K562 (cell line): ENCODE measurements around the gene DUOX2.

Experiments
- ATF7 ChIP-seq: fragments of 450-650 bp; IDR thresholded peaks from 2 replicates; pipeline ENCODE4 v1.7.1; 2014; ENCODE audit warnings: mild to moderate bottlenecking, moderate library complexity
- BRCA1 ChIP-seq, 2 experiments: fragments of 450-650 bp in 1 of 2; sonication (generic) in 1 of 2; formaldehyde crosslinking in 1 of 2; IDR thresholded peaks; 2 replicates each; pipeline versions ENCODE4 v1.5.0 to v1.6.1; 2017 to 2020; ENCODE audit warnings: mild to moderate bottlenecking in 1 of 2, missing genetic modification reagents in 1 of 2
- CTCF ChIP-seq, 3 experiments: IDR thresholded peaks in 2 of 3; conservative IDR thresholded peaks in 1 of 3; 2 replicates each; pipeline ENCODE4 v1.5.1; 2011 to 2012; ENCODE audit warnings: low read length in 3 of 3, mild to moderate bottlenecking in 3 of 3, control low read depth in 2 of 3, improper control_type of control experiment in 1 of 3, inconsistent platforms in 1 of 3, low read depth in 1 of 3, mixed read lengths in 1 of 3, moderate library complexity in 1 of 3; ENCODE audit not compliant: insufficient read depth in 2 of 3
- E2F1 ChIP-seq: sonication (generic); formaldehyde crosslinking; IDR thresholded peaks from 2 replicates; pipeline ENCODE4 v1.8.1; 2023; ENCODE audit warnings: mild to moderate bottlenecking, missing genetic modification reagents, moderate library complexity
- E2F5 ChIP-seq: sonication (generic); formaldehyde crosslinking; IDR thresholded peaks from 2 replicates; pipeline ENCODE4 v1.8.0; 2022; ENCODE audit warnings: mild to moderate bottlenecking, missing genetic modification reagents
- MAFG ChIP-seq: fragments of 450-650 bp; conservative IDR thresholded peaks from 2 replicates; pipeline ENCODE4 v1.6.1; 2016; ENCODE audit warnings: missing genetic modification characterization, missing compliant biosample characterization
- MAX ChIP-seq: sonication (generic); formaldehyde crosslinking; IDR thresholded peaks from 2 replicates; pipeline ENCODE4 v1.9.0; 2022; ENCODE audit warnings: mild to moderate bottlenecking, missing genetic modification reagents
- MYNN ChIP-seq, 2 experiments: sonication (generic); formaldehyde crosslinking in 1 of 2; IDR thresholded peaks; 2 replicates each; pipeline versions ENCODE4 v1.5.0 to v1.6.1; 2016 to 2020; ENCODE audit warnings: antibody characterized with exemption in 1 of 2, missing genetic modification reagents in 1 of 2
- NONO ChIP-seq, 2 experiments: fragments of 200-400 bp in 1 of 2; fragments of 450-650 bp in 1 of 2; formaldehyde crosslinking in 1 of 2; IDR thresholded peaks; 2 replicates each; pipeline ENCODE4 v1.6.1; 2017; ENCODE audit warnings: low read depth in 2 of 2, mild to moderate bottlenecking in 2 of 2, moderate library complexity in 2 of 2, low read length in 1 of 2
- PHF8 ChIP-seq: fragments of 200-600 bp; sonication (generic); IDR thresholded peaks from 2 replicates; pipeline ENCODE4 v1.6.1; 2012; ENCODE audit warnings: mixed run types, mild to moderate bottlenecking, inconsistent platforms, low read length, moderate library complexity, borderline replicate concordance
- TCF3 ChIP-seq: sonication (generic); formaldehyde crosslinking; IDR thresholded peaks from 2 replicates; pipeline ENCODE4 v1.4.0; 2020; ENCODE audit warnings: mild to moderate bottlenecking, missing genetic modification reagents
- TCF7L2 ChIP-seq: fragments of 150-350 bp; IDR thresholded peaks from 2 replicates; pipeline ENCODE4 v1.6.1; 2016; ENCODE audit warnings: low read depth, mild to moderate bottlenecking, low read length, moderate library complexity
- ZZZ3 ChIP-seq: fragments of 450-650 bp; IDR thresholded peaks from 2 replicates; pipeline ENCODE4 v1.6.1; 2016; ENCODE audit warnings: antibody characterized with exemption, mild to moderate bottlenecking, moderate library complexity

GRCh38 chr15:45110256-45110820 is 3.6 kb downstream of the DUOX2 start:
- TF ChIP-seq MAFG (tag) (no peak), MAX (CRISPR knock-in tag) (no peak), CTCF (IDR thresholded peaks at IDR 0.05 in 2 of 3, conservative IDR thresholded peaks at IDR 0.05 in 1 of 3; ENCODE audit: insufficient read depth in 2 of 3, low read depth in 1 of 3, low read length in 3 of 3) (0 out of 6 replicates have a peak, but pooled peaks of 1 of the 3 experiments have one; percentile 4), E2F5 (CRISPR knock-in tag) (no peak), ATF7 (no peak), ZZZ3 (no peak), BRCA1 (IDR thresholded peaks at IDR 0.05) (no peak), BRCA1 (CRISPR knock-in tag; IDR thresholded peaks at IDR 0.05) (no peak), NONO (IDR thresholded peaks at IDR 0.05; ENCODE audit: low read depth in 2 of 2, low read length in 1 of 2) (no peak), TCF3 (CRISPR knock-in tag) (no peak), E2F1 (CRISPR knock-in tag) (no peak), MYNN (IDR thresholded peaks at IDR 0.05) (no peak), MYNN (CRISPR knock-in tag; IDR thresholded peaks at IDR 0.05) (no peak), PHF8 (no peak), TCF7L2 (no peak)
